HG02970 (cell line): ENCODE data around the gene RSPO4.
"Not testable (repeated sequence)": the region's sequence is repeated elsewhere in the genome, so short reads cannot be mapped to it uniquely, and the experiment has no call there.

Experiments used
- ATAC-seq: cut with Tn5 transposase; IDR thresholded peaks from one replicate; pipeline ENCODE4 v1.9.1; 2021; ENCODE audit warnings: mild to moderate bottlenecking, moderate library complexity, moderate number of reproducible peaks; ENCODE audit not compliant: unreplicated experiment, low FRiP score

Gene RSPO4

GRCh38 chr20:1005452-1006027 is 3.4 kb upstream of the RSPO4 start:
- no peak for ATAC-seq

GRCh38 chr20:1003920-1004697 is 2.0 kb upstream of the RSPO4 start:
- ATAC-seq, result no peak

GRCh38 chr20:1002682-1003561 is 811 bp upstream of the RSPO4 start:
- no peak for ATAC-seq

GRCh38 chr20:1001116-1001515 is 995 bp downstream of the RSPO4 start:
- no peak for ATAC-seq

GRCh38 chr20:998231-998830 is 3.8 kb downstream of the RSPO4 start:
- no peak for ATAC-seq

GRCh38 chr20:997486-997885 is 4.6 kb downstream of the RSPO4 start:
- ATAC-seq, result no peak

GRCh38 chr20:997016-997415 is 5.1 kb downstream of the RSPO4 start:
- ATAC-seq, result no peak

- no peak for ATAC-seq
These were observed 6.9 kb downstream of the RSPO4 start for GRCh38 chr20:995170-995569.

- ATAC-seq, result no peak
These were observed 9.1 kb downstream of the RSPO4 start for GRCh38 chr20:992801-993535.

- no peak for ATAC-seq
These were observed 10.3 kb downstream of the RSPO4 start for GRCh38 chr20:991850-992249.

GRCh38 chr20:990293-990959 is 11.7 kb downstream of the RSPO4 start:
- no peak for ATAC-seq

- ATAC-seq, result no peak
These were observed 13.8 kb downstream of the RSPO4 start for GRCh38 chr20:988272-988671.

GRCh38 chr20:987677-988076 is 14.4 kb downstream of the RSPO4 start:
- ATAC-seq, result no peak

GRCh38 chr20:986733-987355 is 15.3 kb downstream of the RSPO4 start:
- no peak for ATAC-seq

GRCh38 chr20:984994-985393 is 17.1 kb downstream of the RSPO4 start:
- ATAC-seq, result not testable (repeated sequence)

- no peak for ATAC-seq
These were observed 19.4 kb downstream of the RSPO4 start for GRCh38 chr20:982754-983153.

- ATAC-seq, result no peak
These were observed 25.1 kb downstream of the RSPO4 start for GRCh38 chr20:977021-977420.

GRCh38 chr20:976033-976432 is 26.1 kb downstream of the RSPO4 start:
- no peak for ATAC-seq

GRCh38 chr20:973785-974194 is 28.3 kb downstream of the RSPO4 start:
- ATAC-seq, result no peak
